Ishikawa (cell line): Measurements from ENCODE around the gene LONRF2.

Experiments
- CEBPB ChIP-seq: IDR thresholded peaks from 2 replicates; pipeline ENCODE4 v1.6.1; 2012
- EGR1 ChIP-seq: IDR thresholded peaks from 2 replicates; pipeline ENCODE4 v1.6.1; 2012
- EP300 ChIP-seq: IDR thresholded peaks from 2 replicates; pipeline ENCODE4 v1.6.1; 2012; ENCODE audit warnings: borderline replicate concordance
- FOXM1 ChIP-seq: IDR thresholded peaks from 2 replicates; pipeline ENCODE4 v1.6.1; 2012; ENCODE audit warnings: low read depth, borderline replicate concordance
- MAX ChIP-seq: IDR thresholded peaks from 2 replicates; pipeline ENCODE4 v1.6.1; 2012
- TCF12 ChIP-seq: IDR thresholded peaks from 2 replicates; pipeline ENCODE4 v1.6.1; 2012; ENCODE audit warnings: low read depth
- YY1 ChIP-seq: IDR thresholded peaks from 2 replicates; pipeline ENCODE4 v1.6.1; 2012; ENCODE audit warnings: low read depth

GRCh38 chr2:100252811-100253698 is 69.2 kb downstream of the LONRF2 start:
- no peak for TF ChIP-seq CEBPB
- no peak for TF ChIP-seq YY1
- no peak for TF ChIP-seq MAX
- peak; percentile 22; the same call in 1 of the 2 replicates for TF ChIP-seq EP300
- TF ChIP-seq FOXM1, result no peak
- no peak for TF ChIP-seq EGR1
- no peak for TF ChIP-seq TCF12
